Activated CD8-positive, alpha-beta T cell treated with anti-CD3 and anti-CD28 coated beads, Interleukin-2, amount 10 ng/mL, durations not matched to agents 7 days and 5 days (primary cell): ENCODE measurements around the gene C1orf50. TPM values are rescaled to one million over a fixed set of nuclear protein-coding genes. Genes with fewer than 3 reads are reported as not detected.
"Not testable (repeated sequence)": the region's sequence is repeated elsewhere in the genome, so short reads cannot be mapped to it uniquely, and the experiment has no call there.

ENCODE experiments used
- ATAC-seq: fragments of 150-1000 bp; cut with Tn5 transposase; one replicate; pipeline ENCODE4 v1.10.0; 2021; ENCODE audit warnings: moderate library complexity
- CTCF ChIA-PET: fragments of 350-600 bp; sonication (Branson Sonifier 250); formaldehyde crosslinking; loops from one replicate; lab custom pipeline; 2021; ENCODE audit warnings: antibody characterized with exemption; lab: Charles Lee
- POLR2A ChIA-PET: fragments of 350-600 bp; sonication (Branson Sonifier 250); formaldehyde crosslinking; loops from one replicate; lab custom pipeline; 2021; ENCODE audit warnings: antibody characterized with exemption; lab: Charles Lee
- DNase-seq: peaks from one replicate; pipeline ENCODE4 v3.0.0-alpha.2; 2020
- H3K27ac Mint-ChIP-seq: one replicate; pipeline ENCODE4 v1.8.0; 2021; ENCODE audit warnings: mild to moderate bottlenecking, mixed read lengths
- H3K27me3 Mint-ChIP-seq: one replicate; pipeline ENCODE4 v1.8.0; 2021; ENCODE audit warnings: low read depth, mixed read lengths
- H3K36me3 Mint-ChIP-seq: one replicate; pipeline ENCODE4 v1.8.0; 2021; ENCODE audit warnings: low read depth, mixed read lengths
- H3K4me1 Mint-ChIP-seq: one replicate; pipeline ENCODE4 v1.8.0; 2021; ENCODE audit warnings: low read depth, mixed read lengths
- H3K4me3 Mint-ChIP-seq: one replicate; pipeline ENCODE4 v1.8.0; 2021; ENCODE audit warnings: mild to moderate bottlenecking, mixed read lengths
- H3K9me3 Mint-ChIP-seq: one replicate; pipeline ENCODE4 v1.8.0; 2022; ENCODE audit warnings: mixed read lengths; ENCODE audit not compliant: insufficient read depth
- total RNA-seq, 2 experiments: library from RNA; stranded (reverse); gene quantifications; one replicate each; pipeline ENCODE4 v1.2.3, GENCODE V29; 2021

Gene C1orf50
- total RNA-seq, 2 experiments from 2014 or later, result 6.3 to 6.7 TPM

GRCh38 chr1:42750041-42750440 is 17.0 kb upstream of the C1orf50 start:
- peaks cover 51% of the 10 kb centered on the region for H3K36me3 Mint-ChIP-seq
- no peaks in the 10 kb centered on the region for H3K4me1 Mint-ChIP-seq
- no peaks in the 10 kb centered on the region for H3K27me3 Mint-ChIP-seq
- ChIA-PET POLR2A (no interaction called here), CTCF (interaction anchor here (1.0 kb wide), 1 partner anchor 172 kb away, joined by 4 read pairs; no protein-coding TSS in a partner anchor)
- ATAC-seq (no peak), DNase-seq (no peak)
- no peak overlapping the region for H3K27ac Mint-ChIP-seq
- no peaks in the 10 kb centered on the region for H3K9me3 Mint-ChIP-seq
- H3K4me3 Mint-ChIP-seq, result no peak overlapping the region

GRCh38 chr1:42751511-42752070 is 15.5 kb upstream of the C1orf50 start:
- H3K27ac Mint-ChIP-seq, DNase-seq, H3K4me3 Mint-ChIP-seq, ATAC-seq, H3K27me3 Mint-ChIP-seq, H3K9me3 Mint-ChIP-seq, H3K4me1 Mint-ChIP-seq: not testable (repeated sequence)
- ChIA-PET POLR2A (interaction anchor here (2.1 kb wide), 1 partner anchor 15 kb away, joined by 9 read pairs; the partner anchor contains the start of genes C1orf50 and P3H1), CTCF (interaction anchor here (1.7 kb wide), 1 partner anchor 15 kb away, joined by 7 read pairs; the partner anchor contains the start of genes C1orf50 and P3H1)
- H3K36me3 Mint-ChIP-seq, result peaks cover 59% of the 10 kb centered on the region

DNA sequence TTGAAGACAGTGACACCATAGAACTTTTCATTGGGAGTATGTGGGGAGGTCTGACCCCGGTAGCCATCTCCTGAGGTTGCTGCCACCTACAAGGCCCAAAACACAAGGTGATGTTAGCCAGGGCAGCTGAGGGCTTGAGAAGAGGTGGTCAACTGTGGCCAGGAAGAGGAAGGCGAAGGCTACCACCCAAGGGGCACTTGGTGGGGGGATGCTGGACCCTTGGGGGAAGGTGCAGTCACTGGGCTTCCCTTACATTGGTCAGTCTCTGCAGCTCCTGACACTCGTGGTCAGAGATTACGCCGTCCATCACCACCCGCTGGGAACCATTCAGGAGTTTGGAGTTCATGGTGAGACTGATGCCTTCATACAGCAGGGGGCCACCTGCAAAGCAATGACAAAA is 14.8 kb upstream of the C1orf50 start:
- H3K4me1 Mint-ChIP-seq, result no peaks in the 10 kb centered on the region
- ChIA-PET CTCF (interaction anchor here (1.7 kb wide), 1 partner anchor 14 kb away, joined by 7 read pairs; the partner anchor contains the start of genes C1orf50 and P3H1), POLR2A (interaction anchor here (2.1 kb wide), 1 partner anchor 14 kb away, joined by 9 read pairs; the partner anchor contains the start of genes C1orf50 and P3H1)
- H3K27me3 Mint-ChIP-seq, result no peaks in the 10 kb centered on the region
- ATAC-seq, result no peak
- no peak overlapping the region for H3K27ac Mint-ChIP-seq
- peaks cover 61% of the 10 kb centered on the region for H3K36me3 Mint-ChIP-seq
- no peak overlapping the region for H3K4me3 Mint-ChIP-seq
- no peak for DNase-seq
- no peaks in the 10 kb centered on the region for H3K9me3 Mint-ChIP-seq

DNA sequence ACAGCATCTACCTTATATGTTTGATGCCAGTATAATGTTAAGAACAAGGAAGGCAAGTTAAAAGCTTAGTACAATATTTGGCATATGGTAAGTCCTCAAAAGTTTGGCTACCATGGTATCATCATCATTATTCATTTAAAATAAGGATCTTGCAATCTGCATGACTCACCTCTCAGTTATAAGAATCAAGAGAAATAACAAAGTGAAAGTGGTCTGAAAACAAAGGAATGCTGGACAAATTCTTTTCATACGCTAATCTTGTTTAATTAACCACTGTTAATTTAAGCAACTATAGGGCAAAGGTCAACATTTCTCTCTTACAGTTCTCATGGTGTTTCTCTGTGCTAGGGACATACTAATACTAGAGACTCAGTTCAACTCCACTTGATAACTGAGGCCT is 14.0 kb upstream of the C1orf50 start:
- ChIA-PET POLR2A (interaction anchor here (2.1 kb wide), 1 partner anchor 14 kb away, joined by 9 read pairs; the partner anchor contains the start of genes C1orf50 and P3H1), CTCF (interaction anchor here (1.7 kb wide), 1 partner anchor 14 kb away, joined by 7 read pairs; the partner anchor contains the start of genes C1orf50 and P3H1)
- no peak for DNase-seq
- H3K27ac Mint-ChIP-seq, result no peak overlapping the region
- H3K36me3 Mint-ChIP-seq, result peaks cover 65% of the 10 kb centered on the region
- ATAC-seq, result no peak
- no peak overlapping the region for H3K4me3 Mint-ChIP-seq
- H3K9me3 Mint-ChIP-seq, result no peaks in the 10 kb centered on the region
- H3K4me1 Mint-ChIP-seq, result no peaks in the 10 kb centered on the region
- no peaks in the 10 kb centered on the region for H3K27me3 Mint-ChIP-seq

- peak; percentile 31 for DNase-seq
- H3K36me3 Mint-ChIP-seq, result peaks cover 45% of the 10 kb centered on the region
- no peaks in the 10 kb centered on the region for H3K9me3 Mint-ChIP-seq
- ChIA-PET CTCF (interaction anchor here (0.6 to 2.7 kb wide), 7 partner anchors 10 to 179 kb away, joined by 3 to 16 read pairs (median 3); partner anchors contain the start of genes C1orf50 and P3H1), POLR2A (interaction anchor here (0.5 kb wide), 1 partner anchor 57 kb away, joined by 3 read pairs; no protein-coding TSS in a partner anchor)
- no peaks in the 10 kb centered on the region for H3K27me3 Mint-ChIP-seq
- peaks cover under 1% of the 10 kb centered on the region for H3K4me1 Mint-ChIP-seq
- no peak overlapping the region for H3K27ac Mint-ChIP-seq
- ATAC-seq, result no peak
- no peak overlapping the region for H3K4me3 Mint-ChIP-seq
Measured at GRCh38 chr1:42756956-42757891, 9.8 kb upstream of the C1orf50 start.

GRCh38 chr1:42757892-42758275 is 9.2 kb upstream of the C1orf50 start:
- Mint-ChIP-seq H3K27ac (no peak overlapping the region), H3K9me3 (no peaks in the 10 kb centered on the region), H3K36me3 (peaks cover 42% of the 10 kb centered on the region), H3K4me3 (no peak overlapping the region), H3K4me1 (peaks cover 4% of the 10 kb centered on the region), H3K27me3 (no peaks in the 10 kb centered on the region)
- CTCF ChIA-PET, result interaction anchor here (0.9 to 2.7 kb wide), 6 partner anchors 9 to 180 kb away, joined by 3 to 16 read pairs (median 4); partner anchors contain the start of genes C1orf50 and P3H1
- DNase-seq, result no peak
- no peak for ATAC-seq
- POLR2A ChIA-PET, result interaction anchor here (1.2 kb wide), 1 partner anchor 9 kb away, joined by 5 read pairs; the partner anchor contains the start of genes C1orf50 and P3H1

DNA sequence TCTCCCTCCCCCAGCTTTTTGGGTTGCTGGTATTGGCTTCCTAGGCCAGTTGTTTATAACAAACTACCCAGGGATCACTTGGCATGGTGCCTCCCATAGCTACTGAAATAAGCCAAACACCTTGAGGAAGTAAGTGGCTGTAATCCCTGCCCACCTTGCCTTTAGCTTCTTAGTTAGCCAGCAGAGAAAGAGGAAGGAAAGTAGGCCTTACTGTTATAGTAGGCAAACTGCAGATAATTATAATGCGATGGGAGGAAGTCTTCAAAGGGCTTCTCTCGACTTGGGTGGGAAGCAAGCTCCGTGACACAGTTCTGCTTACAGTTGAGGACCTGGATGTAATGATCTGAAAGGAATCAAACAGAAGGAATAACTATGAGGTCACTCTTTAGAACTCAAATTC is 8.4 kb upstream of the C1orf50 start:
- H3K9me3 Mint-ChIP-seq, result no peaks in the 10 kb centered on the region
- ChIA-PET CTCF (interaction anchor here (1.2 to 2.7 kb wide), 7 partner anchors 8 to 585 kb away, joined by 3 to 16 read pairs (median 3); partner anchors contain the start of genes C1orf50 and P3H1), POLR2A (interaction anchor here (1.2 kb wide), 1 partner anchor 8 kb away, joined by 5 read pairs; the partner anchor contains the start of genes C1orf50 and P3H1)
- H3K27me3 Mint-ChIP-seq, result no peaks in the 10 kb centered on the region
- H3K4me1 Mint-ChIP-seq, result peaks cover 4% of the 10 kb centered on the region
- H3K36me3 Mint-ChIP-seq, result peaks cover 36% of the 10 kb centered on the region
- H3K4me3 Mint-ChIP-seq, result no peak overlapping the region
- H3K27ac Mint-ChIP-seq, result no peak overlapping the region
- no peak for ATAC-seq
- no peak for DNase-seq

- no peak for DNase-seq
- H3K27me3 Mint-ChIP-seq, result no peaks in the 10 kb centered on the region
- peaks cover 4% of the 10 kb centered on the region for H3K4me1 Mint-ChIP-seq
- POLR2A ChIA-PET, result interaction anchor here (1.2 kb wide), 1 partner anchor 8 kb away, joined by 5 read pairs; the partner anchor contains the start of genes C1orf50 and P3H1
- ATAC-seq, result no peak
- H3K4me3 Mint-ChIP-seq, result no peak overlapping the region
- H3K9me3 Mint-ChIP-seq, result no peaks in the 10 kb centered on the region
- H3K27ac Mint-ChIP-seq, result no peak overlapping the region
- peaks cover 33% of the 10 kb centered on the region for H3K36me3 Mint-ChIP-seq
- CTCF ChIA-PET, result interaction anchor here (1.2 to 2.7 kb wide), 7 partner anchors 8 to 585 kb away, joined by 3 to 16 read pairs (median 3); partner anchors contain the start of genes C1orf50 and P3H1
Measured at GRCh38 chr1:42759114-42759513, 7.9 kb upstream of the C1orf50 start.

DNA sequence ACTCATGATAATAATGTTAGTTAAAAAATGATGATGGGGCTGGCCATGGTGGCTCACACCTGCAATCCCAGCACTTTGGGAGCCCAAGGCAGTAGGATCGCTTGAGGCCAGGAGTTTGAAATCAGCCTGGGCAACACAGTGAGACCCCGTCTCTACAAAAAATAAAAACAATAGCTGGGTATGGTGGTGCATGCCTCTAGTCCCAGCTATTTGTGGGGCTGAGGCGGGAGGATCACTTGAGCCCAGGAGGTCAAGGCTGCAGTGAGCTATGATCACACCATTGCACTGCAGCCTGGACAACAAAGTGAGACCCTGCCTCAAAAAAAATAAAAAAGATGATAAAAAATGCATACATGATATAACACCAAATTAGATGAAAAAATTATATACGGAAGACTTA is 5.5 kb upstream of the C1orf50 start:
- peaks cover 4% of the 10 kb centered on the region for H3K4me1 Mint-ChIP-seq
- no peak overlapping the region for H3K4me3 Mint-ChIP-seq
- ChIA-PET POLR2A (interaction anchor here (1.4 kb wide), 1 partner anchor 80 kb away, joined by 5 read pairs; the partner anchor contains the start of gene YBX1), CTCF (no interaction called here)
- no peaks in the 10 kb centered on the region for H3K27me3 Mint-ChIP-seq
- no peak overlapping the region for H3K27ac Mint-ChIP-seq
- H3K36me3 Mint-ChIP-seq, result peaks cover 15% of the 10 kb centered on the region
- ATAC-seq, result no peak
- no peaks in the 10 kb centered on the region for H3K9me3 Mint-ChIP-seq
- DNase-seq, result no peak

- Mint-ChIP-seq H3K27ac (peak overlapping the region; percentile 32), H3K9me3 (no peaks in the 10 kb centered on the region), H3K4me1 (peaks cover 4% of the 10 kb centered on the region), H3K36me3 (peaks cover 9% of the 10 kb centered on the region), H3K4me3 (no peak overlapping the region), H3K27me3 (no peaks in the 10 kb centered on the region)
- ChIA-PET CTCF (no interaction called here), POLR2A (interaction anchor here (0.6 to 1.4 kb wide), 2 partner anchors 80 to 610 kb away, joined by 3 to 5 read pairs; partner anchors contain the start of gene YBX1)
- no peak for ATAC-seq
- DNase-seq, result no peak
Measured at GRCh38 chr1:42762269-42762668, 4.8 kb upstream of the C1orf50 start.

- ATAC-seq, result no peak
- Mint-ChIP-seq H3K36me3 (peaks cover 20% of the 10 kb centered on the region), H3K27me3 (no peaks in the 10 kb centered on the region), H3K4me3 (no peak overlapping the region), H3K27ac (no peak overlapping the region), H3K4me1 (peaks cover 26% of the 10 kb centered on the region), H3K9me3 (no peaks in the 10 kb centered on the region)
- POLR2A ChIA-PET, result interaction anchor here (0.6 to 2.8 kb wide), 3 partner anchors 82 to 224 kb away, joined by 3 to 36 read pairs (median 13); partner anchors contain the start of genes PPIH and YBX1
- DNase-seq, result no peak
- CTCF ChIA-PET, result interaction anchor here (1.0 to 5.9 kb wide), 7 partner anchors 8 to 308 kb away, joined by 3 to 90 read pairs (median 16); partner anchors contain the start of gene ZNF691
Measured at GRCh38 chr1:42765269-42765668, 1.8 kb upstream of the C1orf50 start.
